NCI-H345 treated with DMSO at 0.1 percent for 48 hours (cell line): ENCODE measurements around the gene NF2.
"Not testable (repeated sequence)": the region's sequence is repeated elsewhere in the genome, so short reads cannot be mapped to it uniquely, and the experiment has no call there.

Experiments used
- DNase-seq: peaks from one replicate; lab custom pipeline; 2025; ENCODE audit not compliant: unreplicated experiment; lab: John Stamatoyannopoulos, UW

Gene NF2

DNA sequence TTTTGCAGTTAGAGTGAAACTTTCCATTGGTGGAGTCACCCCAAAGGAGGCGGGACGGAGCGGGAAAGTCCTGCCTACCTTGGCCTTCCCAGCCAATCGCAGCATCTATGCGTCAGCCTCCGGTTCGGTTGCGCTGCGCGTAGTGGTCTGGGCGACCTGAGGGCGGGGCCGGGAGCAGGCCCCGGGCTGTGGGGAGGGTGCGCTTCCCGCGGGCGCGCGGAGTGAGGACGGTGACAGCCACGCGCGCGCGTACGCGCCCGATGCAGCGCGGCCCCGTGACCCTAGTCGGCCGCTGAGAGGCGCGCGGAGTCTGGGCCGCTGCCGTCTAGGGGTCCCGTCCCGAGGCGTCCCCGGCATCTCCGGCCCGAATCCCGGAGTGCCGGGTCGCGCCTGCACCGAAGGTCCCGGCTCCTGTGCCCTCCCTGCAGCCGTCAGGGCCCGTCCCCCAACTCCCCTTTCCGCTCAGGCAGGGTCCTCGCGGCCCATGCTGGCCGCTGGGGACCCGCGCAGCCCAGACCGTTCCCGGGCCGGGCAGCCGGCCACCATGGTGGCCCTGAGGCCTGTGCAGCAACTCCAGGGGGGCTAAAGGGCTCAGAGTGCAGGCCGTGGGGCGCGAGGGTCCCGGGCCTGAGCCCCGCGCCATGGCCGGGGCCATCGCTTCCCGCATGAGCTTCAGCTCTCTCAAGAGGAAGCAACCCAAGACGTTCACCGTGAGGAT lies at the start of gene NF2:
Gene NF2, plus strand, starts transcription at position 276 of the 718 bp plus-strand sequence. Its CDS starts 366 bp downstream, at position 642.
- DNase-seq, result peak; percentile 82

- no peak for DNase-seq
Observed at GRCh38 chr22:29555065-29555644, 48.3 kb upstream of the NF2 start.

DNA sequence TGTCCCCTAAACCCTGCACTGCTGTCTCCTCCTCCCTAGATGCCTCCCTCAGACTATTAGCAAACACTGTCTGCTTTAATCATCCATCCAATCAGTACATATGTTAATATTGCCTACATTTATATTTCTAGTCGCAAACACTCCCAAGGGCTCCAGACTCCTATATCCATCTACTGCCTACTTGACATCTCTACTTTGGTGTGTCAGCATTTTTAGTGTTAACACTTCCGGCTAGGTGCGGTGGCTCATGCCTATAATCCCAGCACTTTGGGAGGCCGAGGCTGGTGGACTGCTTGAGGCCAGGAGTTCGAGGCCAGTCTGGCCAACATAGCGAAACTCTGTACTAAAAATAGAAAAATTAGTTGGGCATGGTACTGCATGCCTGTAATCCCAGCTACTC lies 44.4 kb upstream of the NF2 start:
- no peak for DNase-seq

GRCh38 chr22:29559853-29560252 lies 43.6 kb upstream of the NF2 start:
- no peak for DNase-seq

DNA sequence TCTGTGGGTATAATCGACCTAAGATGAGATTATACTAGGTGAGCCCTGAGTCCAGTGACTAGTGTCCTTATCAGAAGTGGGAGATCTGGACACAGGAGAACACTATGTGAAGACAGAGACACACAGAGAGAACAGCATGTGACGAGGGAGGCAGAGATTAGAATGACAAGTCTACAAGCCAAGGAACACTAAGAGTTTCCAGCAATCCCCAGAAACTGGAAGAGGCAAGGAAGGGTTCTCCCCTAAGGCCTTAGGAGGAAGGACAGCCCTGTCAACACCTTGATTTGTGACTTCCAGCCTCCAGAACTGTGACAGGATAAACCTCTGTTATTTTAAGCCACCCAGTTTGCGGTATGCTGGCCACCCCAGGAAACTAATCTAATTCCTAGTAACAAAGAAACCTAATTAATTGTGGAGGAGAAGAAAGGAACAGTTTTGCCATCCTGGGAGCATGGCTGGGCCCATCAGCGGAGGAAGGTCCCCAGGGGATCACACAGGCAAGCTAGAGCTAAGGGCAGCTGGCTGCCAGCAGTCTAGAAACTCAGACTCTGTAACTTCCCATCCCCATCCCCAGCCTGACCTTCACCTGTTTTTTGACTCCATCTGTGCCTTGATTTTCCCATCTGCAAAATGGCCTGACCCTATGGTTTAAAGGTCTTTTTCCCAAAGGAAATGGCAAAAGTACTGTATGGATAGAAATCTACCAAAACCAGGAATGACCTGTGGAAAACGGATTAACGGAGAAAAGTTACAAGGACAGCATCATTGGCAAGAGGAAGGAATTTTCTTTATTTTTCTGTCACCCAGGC lies 39.6 kb upstream of the NF2 start:
- no peak for DNase-seq

GRCh38 chr22:29566513-29566912 lies 36.9 kb upstream of the NF2 start:
- DNase-seq, result not testable (repeated sequence)

- no peak for DNase-seq
Observed at GRCh38 chr22:29567338-29567737, 36.1 kb upstream of the NF2 start.

DNA sequence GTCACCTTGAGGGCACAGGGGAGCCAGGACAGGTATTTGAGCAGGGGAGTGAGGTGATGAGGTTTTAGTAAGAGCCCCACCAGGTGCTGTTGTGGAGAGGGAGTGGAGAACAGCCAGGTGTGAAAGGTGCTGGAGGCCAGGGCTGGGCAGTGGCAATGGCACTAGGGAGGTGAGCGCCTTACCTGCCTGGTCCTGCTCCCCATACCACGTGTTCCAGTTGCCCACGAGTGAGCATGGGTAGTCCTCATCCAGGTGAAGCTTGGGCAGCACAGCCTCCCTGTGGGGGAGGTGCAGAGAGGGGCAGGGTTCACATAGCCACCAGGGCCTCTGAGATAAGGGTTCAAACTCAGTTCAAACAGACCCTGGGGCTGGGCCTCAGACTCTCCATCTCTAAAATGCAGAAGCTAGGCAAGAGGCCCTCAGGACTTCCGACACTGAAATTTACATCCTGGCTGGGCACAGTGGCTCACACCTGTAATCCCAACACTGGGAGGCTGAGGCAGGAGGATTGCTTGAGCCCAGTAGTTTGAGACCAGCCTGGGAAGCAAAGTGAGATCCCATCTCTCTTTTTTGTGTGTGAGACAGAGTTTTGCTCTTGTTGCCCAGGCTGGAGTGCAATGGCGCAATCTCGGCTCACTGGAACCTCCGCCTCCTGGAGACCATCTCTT lies 34.3 kb upstream of the NF2 start:
- DNase-seq, result no peak

DNA sequence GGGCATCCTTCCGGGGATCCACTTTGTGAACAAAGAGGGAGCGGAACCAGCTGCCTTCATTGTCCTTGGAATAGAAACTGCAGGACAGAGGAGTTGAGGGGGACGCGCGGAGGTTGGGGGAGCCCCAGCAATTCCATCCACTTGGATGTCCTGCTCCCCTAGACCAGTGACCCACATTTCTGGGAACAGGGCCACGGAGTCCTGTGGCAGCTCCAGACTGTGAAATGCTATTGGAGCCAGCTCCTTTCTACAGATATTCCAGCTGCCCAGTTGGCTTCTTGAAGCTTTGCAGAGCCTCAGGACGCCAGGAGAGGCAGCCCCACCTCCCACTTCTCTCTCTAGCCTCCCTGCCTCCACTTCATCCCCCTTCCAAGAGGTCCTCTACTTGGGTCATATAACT lies 33.0 kb upstream of the NF2 start:
- no peak for DNase-seq

GRCh38 chr22:29570912-29571549 lies 32.4 kb upstream of the NF2 start:
- DNase-seq, result no peak

DNA sequence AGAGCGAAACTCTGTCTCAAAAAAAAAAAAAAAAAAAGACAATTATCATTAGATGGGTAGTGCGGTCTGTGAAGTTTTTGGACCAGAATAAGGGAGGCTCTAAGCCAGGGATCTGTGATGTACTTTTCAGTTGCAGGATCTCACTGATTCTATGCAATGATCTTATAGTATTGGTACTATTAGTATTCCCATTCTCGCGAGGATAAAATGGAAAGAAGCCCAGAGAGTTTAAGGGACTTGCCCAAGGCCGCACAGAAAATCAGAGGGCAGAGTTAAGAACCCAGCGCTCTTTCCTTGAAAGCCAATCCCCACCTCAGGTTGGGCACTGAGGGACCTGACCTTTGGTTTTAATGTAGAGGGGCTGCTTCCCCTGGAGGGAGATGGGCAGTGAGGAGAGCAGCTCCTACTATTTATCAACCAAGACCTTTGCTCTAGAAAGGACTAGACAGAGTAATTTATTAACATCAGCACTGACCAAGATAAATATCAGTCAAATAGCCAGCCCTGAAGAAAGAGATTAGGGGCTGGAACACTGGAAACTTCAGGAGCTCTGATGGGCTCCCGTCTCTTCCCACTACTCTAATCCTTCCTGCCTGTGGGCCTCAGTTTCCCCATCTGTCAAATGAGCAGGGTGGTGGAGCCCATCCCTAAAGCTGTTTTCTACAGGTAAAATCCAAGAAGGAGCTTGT lies 28.5 kb upstream of the NF2 start:
- no peak for DNase-seq

- no peak for DNase-seq
Observed at GRCh38 chr22:29578462-29579200, 24.8 kb upstream of the NF2 start.

- DNase-seq, result no peak
Observed at GRCh38 chr22:29580200-29580810, 23.1 kb upstream of the NF2 start.

DNA sequence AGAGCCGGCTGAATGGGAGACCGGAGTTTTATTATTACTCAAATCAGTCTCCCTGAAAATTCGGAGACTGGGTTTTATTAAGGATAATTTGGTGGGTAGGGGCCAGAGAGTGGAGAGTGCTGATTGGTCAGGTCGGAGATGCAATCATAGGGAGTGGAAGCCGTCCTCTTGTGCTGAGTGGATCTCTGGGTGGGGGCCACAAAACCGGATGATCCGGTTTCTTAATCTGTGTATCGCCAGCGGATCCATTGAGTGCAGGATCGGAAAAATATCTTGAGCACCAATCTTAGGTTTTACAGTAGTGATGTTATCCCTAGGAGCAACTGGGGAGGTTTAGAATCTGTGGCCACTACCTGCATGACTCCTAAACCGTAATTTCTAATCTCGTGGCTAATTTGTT lies 21.6 kb upstream of the NF2 start:
- peak; percentile 20 for DNase-seq

- DNase-seq, result no peak
Observed at GRCh38 chr22:29584975-29585374, 18.5 kb upstream of the NF2 start.

DNA sequence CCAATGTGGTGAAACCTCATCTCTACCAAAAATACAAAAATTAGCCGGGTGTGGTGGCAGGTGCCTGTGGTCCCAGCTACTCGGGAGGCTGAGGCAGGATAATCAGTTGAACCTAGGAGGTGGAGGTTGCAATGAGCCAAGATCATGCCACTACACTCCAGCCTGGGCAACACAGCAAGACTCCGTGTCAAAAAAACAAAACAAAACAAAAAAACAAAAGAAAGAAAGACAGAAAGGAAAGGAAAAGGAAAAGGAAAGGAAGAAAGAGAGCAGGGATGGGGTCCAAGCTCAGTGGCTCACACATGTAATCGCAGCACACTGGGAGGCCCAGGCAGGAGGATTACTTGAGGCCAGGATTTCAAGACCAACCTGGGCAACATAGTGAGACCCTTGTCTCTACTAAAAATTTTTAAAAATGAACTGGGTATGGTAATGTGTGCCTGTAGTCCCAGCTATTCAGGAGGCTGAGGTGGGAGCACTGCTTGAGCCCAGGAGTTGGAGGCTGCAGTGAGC lies 17.2 kb upstream of the NF2 start:
- not testable (repeated sequence) for DNase-seq

DNA sequence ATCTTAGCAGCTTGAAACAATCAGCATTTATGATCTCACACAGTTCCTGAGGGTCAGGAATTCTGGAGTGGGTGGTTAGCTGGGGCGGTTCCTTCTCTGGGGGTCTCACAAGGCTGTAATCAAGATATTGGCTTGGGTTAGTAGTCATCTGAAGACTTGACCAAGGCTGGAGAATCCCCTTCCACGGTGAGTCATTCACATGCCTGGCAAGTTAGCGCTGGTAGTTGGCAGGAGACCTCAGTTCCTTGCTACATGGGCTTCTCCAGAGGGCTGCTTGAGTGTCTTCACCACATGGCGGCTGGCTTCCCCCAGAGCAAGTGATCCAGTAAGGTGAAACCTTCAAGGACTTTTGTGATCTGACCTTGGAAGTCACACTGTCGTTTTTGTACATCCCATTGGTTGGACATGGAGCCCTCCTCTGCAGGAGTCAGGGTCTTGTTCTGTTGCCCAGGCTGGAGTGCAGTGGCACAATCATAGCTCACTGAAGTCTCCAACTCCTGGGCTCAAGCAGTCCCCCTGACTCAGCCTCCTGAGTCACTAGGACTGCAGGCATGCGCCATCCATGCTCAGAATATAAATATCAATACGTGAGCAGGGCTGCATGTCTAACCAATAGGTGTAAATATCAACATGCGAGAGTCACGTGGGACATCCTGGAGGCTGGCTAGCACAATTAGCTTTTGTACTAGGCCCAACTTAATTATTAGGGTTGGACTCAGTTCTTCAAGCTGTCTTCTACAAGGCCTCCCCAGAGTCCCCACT lies 15.3 kb upstream of the NF2 start:
- no peak for DNase-seq

DNA sequence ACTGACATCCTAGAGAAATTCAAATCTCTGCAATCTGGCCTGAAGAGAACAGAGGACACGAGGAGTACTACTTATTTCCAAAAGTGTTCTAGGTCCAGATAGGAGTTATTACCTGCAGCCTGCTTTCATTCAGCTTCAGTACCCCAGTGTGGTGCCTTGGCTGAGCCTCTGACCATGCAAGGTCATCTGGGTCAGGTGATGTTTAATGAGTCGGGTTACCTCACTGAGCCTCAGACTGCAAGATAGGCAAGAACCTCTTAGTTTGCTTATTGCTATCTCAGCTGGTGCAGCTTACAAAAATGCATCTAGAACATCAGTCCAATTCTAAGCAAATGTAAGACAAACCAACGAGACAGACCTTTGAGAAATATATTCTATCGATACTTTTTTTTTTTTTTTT lies 9.5 kb upstream of the NF2 start:
- no peak for DNase-seq
